Measurements from ENCODE around the gene PRKCH.
"Not testable (repeated sequence)": the region's sequence is repeated elsewhere in the genome, so short reads cannot be mapped to it uniquely, and the experiment has no call there.

Gene PRKCH

GRCh38 chr14:61463664-61464285, 142.4 kb downstream of the PRKCH start:
- no peaks in the 10 kb centered on the region for H3K9me3 ChIP-seq (ENCODE audit: insufficient read depth, low read depth, low read length)
- H3K27ac ChIP-seq (ENCODE audit: low read length), result no peak overlapping the region

GRCh38 chr14:61464539-61465320, 143.4 kb downstream of the PRKCH start:
- not testable (repeated sequence) for H3K27ac ChIP-seq (ENCODE audit: low read length); H3K36me3 ChIP-seq (ENCODE audit: insufficient read depth, low read depth, low read length); H3K9me3 ChIP-seq (ENCODE audit: insufficient read depth, low read depth, low read length); H3K9ac ChIP-seq (ENCODE audit: low read depth, low read length); H3K4me3 ChIP-seq (ENCODE audit: low read length); H3K27me3 ChIP-seq (ENCODE audit: insufficient read depth, low read length)
- H3K4me1 ChIP-seq (ENCODE audit: insufficient read depth, low read length), result peaks cover 18% of the 10 kb centered on the region

More at GRCh38 chr14:61463664-61464285, 142.4 kb downstream of the PRKCH start:
- no peak overlapping the region for H3K9ac ChIP-seq (ENCODE audit: low read depth, low read length)
- no peaks in the 10 kb centered on the region; the same call in 1 of the 2 replicates for H3K27me3 ChIP-seq (ENCODE audit: insufficient read depth, low read length)
- no peak overlapping the region for H3K4me3 ChIP-seq (ENCODE audit: low read length)
- H3K4me1 ChIP-seq (ENCODE audit: insufficient read depth, low read length), result peaks cover 17% of the 10 kb centered on the region
- peaks cover under 1% of the 10 kb centered on the region; the same call in 1 of the 2 replicates for H3K36me3 ChIP-seq (ENCODE audit: insufficient read depth, low read depth, low read length)

DNA sequence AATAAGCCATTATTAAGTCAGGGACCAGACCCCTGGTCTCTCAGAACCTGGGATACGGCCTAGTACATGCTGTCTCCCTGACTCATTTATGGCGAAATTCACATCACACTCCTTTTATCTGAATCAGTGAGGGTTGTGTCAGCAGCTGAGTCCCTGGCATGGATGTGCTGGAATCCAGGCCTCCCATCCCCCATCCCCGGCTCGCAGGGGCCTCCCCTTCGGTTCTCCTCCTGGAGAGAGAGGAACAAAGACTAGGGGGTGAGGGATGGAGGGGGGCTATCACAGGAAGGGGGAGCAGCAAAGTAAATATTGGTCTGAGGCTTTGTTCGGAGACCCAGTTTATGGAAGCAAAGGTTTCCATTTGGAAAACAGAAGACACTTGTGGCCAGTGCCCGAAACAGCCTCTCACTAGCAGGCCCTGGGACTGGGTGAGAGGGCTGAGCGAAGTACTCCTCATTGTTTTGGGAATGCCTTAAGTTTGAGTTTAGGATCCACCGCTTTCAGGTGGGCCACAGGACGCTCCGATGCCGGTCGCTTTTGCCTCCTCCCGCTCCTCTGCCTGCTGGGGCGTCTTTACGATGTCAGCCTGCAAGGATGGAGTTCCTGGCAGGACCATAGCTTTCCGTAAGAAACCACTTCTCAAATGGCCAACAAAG, 145.0 kb downstream of the PRKCH start:
- Histone ChIP-seq H3K9ac (ENCODE audit: low read depth, low read length) (peak overlapping the region; percentile 74; the same call in 1 of the 2 replicates), H3K27me3 (ENCODE audit: insufficient read depth, low read length) (no peaks in the 10 kb centered on the region; the same call in 1 of the 2 replicates), H3K4me3 (ENCODE audit: low read length) (peak overlapping the region; percentile 48; the same call in 1 of the 2 replicates), H3K27ac (ENCODE audit: low read length) (peak overlapping the region; percentile 22), H3K4me1 (ENCODE audit: insufficient read depth, low read length) (peaks cover 29% of the 10 kb centered on the region), H3K9me3 (ENCODE audit: insufficient read depth, low read depth, low read length) (no peaks in the 10 kb centered on the region), H3K36me3 (ENCODE audit: insufficient read depth, low read depth, low read length) (no peaks in the 10 kb centered on the region)

DNA sequence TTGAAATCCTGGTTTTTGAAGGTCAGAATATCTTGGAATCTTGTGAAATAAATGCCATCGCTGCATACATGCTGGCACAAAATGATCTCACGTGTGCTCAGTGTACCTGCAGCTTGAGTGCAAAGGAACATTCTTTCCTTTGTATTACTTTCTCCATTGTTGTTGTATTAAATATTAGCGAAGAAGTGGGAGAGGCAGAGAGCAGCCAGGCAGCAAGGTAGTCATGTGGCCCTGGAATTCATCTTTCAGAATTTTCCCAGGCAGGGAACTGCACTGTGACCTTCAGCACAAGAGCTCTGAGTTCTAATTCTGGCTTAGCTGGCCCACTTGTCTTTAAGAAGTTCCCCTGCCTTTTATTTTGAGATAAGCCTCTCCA, 145.5 kb downstream of the PRKCH start:
- Histone ChIP-seq H3K4me1 (ENCODE audit: insufficient read depth, low read length) (peaks cover 29% of the 10 kb centered on the region), H3K9ac (ENCODE audit: low read depth, low read length) (peak overlapping the region; percentile 74; the same call in 1 of the 2 replicates), H3K27ac (ENCODE audit: low read length) (peak overlapping the region; percentile 22), H3K9me3 (ENCODE audit: insufficient read depth, low read depth, low read length) (no peaks in the 10 kb centered on the region), H3K36me3 (ENCODE audit: insufficient read depth, low read depth, low read length) (no peaks in the 10 kb centered on the region), H3K27me3 (ENCODE audit: insufficient read depth, low read length) (no peaks in the 10 kb centered on the region; the same call in 1 of the 2 replicates), H3K4me3 (ENCODE audit: low read length) (peak overlapping the region; percentile 48; the same call in 1 of the 2 replicates)

DNA sequence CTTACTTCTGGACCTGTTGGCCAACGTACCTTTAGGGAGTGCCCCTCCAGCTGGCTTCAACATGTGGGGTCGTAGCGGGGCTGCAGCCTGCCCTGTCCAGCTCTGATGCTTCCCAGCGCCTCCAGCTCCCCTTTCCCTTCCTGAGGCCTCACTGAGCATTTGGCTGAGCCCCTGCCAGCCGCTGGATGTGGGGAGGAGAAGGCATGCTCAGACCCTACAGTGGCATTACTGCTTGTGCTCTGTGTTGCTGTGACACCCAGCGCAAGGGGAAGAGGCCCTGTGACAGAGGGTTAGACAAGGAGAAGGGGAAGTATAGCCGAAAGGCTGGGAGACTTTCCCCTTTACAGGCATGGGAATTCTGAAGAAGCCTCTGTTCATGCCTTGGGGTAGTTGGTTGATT, 145.9 kb downstream of the PRKCH start:
- Histone ChIP-seq H3K9me3 (ENCODE audit: insufficient read depth, low read depth, low read length) (no peaks in the 10 kb centered on the region), H3K27me3 (ENCODE audit: insufficient read depth, low read length) (no peaks in the 10 kb centered on the region; the same call in 1 of the 2 replicates), H3K9ac (ENCODE audit: low read depth, low read length) (peak overlapping the region; percentile 74; the same call in 1 of the 2 replicates), H3K4me1 (ENCODE audit: insufficient read depth, low read length) (peaks cover 29% of the 10 kb centered on the region), H3K27ac (ENCODE audit: low read length) (no peak overlapping the region), H3K36me3 (ENCODE audit: insufficient read depth, low read depth, low read length) (no peaks in the 10 kb centered on the region), H3K4me3 (ENCODE audit: low read length) (no peak overlapping the region)

GRCh38 chr14:61468063-61468825, 146.9 kb downstream of the PRKCH start:
- Histone ChIP-seq H3K27me3 (ENCODE audit: insufficient read depth, low read length) (no peaks in the 10 kb centered on the region; the same call in 1 of the 2 replicates), H3K4me3 (ENCODE audit: low read length) (no peak overlapping the region), H3K9me3 (ENCODE audit: insufficient read depth, low read depth, low read length) (no peaks in the 10 kb centered on the region), H3K27ac (ENCODE audit: low read length) (no peak overlapping the region), H3K4me1 (ENCODE audit: insufficient read depth, low read length) (peaks cover 27% of the 10 kb centered on the region), H3K9ac (ENCODE audit: low read depth, low read length) (no peak overlapping the region), H3K36me3 (ENCODE audit: insufficient read depth, low read depth, low read length) (no peaks in the 10 kb centered on the region)

DNA sequence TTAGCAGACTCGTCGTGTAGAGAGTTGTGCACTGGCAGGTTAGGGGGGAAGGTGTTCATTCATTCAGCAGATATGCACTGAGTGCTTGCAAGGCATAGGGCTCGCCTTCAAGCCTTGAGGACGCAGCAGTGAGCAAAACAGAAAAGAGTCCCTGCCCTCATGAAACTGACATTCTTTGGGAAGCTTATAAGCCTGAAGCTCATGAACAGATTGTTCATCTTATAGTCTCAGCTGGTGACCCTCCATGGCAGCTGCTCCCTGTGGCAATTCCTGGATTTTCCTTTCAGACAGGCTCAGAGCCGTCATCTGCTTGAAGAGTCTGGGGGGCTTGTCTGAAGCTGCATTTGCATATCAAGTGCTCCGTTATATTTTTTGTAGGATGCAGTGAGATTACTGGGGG, 148.4 kb downstream of the PRKCH start:
- H3K9me3 ChIP-seq (ENCODE audit: insufficient read depth, low read depth, low read length), result no peaks in the 10 kb centered on the region
- no peak overlapping the region for H3K4me3 ChIP-seq (ENCODE audit: low read length)
- H3K4me1 ChIP-seq (ENCODE audit: insufficient read depth, low read length), result peaks cover 27% of the 10 kb centered on the region
- H3K36me3 ChIP-seq (ENCODE audit: insufficient read depth, low read depth, low read length), result no peaks in the 10 kb centered on the region
- no peak overlapping the region for H3K9ac ChIP-seq (ENCODE audit: low read depth, low read length)
- no peak overlapping the region for H3K27ac ChIP-seq (ENCODE audit: low read length)
- H3K27me3 ChIP-seq (ENCODE audit: insufficient read depth, low read length), result no peaks in the 10 kb centered on the region; the same call in 1 of the 2 replicates

- Histone ChIP-seq H3K27ac (ENCODE audit: low read length) (no peak overlapping the region), H3K9me3 (ENCODE audit: insufficient read depth, low read depth, low read length) (no peaks in the 10 kb centered on the region), H3K4me1 (ENCODE audit: insufficient read depth, low read length) (peaks cover 27% of the 10 kb centered on the region), H3K9ac (ENCODE audit: low read depth, low read length) (no peak overlapping the region), H3K36me3 (ENCODE audit: insufficient read depth, low read depth, low read length) (no peaks in the 10 kb centered on the region), H3K27me3 (ENCODE audit: insufficient read depth, low read length) (no peaks in the 10 kb centered on the region; the same call in 1 of the 2 replicates), H3K4me3 (ENCODE audit: low read length) (no peak overlapping the region)
These were observed 149.0 kb downstream of the PRKCH start for GRCh38 chr14:61470261-61470960.

DNA sequence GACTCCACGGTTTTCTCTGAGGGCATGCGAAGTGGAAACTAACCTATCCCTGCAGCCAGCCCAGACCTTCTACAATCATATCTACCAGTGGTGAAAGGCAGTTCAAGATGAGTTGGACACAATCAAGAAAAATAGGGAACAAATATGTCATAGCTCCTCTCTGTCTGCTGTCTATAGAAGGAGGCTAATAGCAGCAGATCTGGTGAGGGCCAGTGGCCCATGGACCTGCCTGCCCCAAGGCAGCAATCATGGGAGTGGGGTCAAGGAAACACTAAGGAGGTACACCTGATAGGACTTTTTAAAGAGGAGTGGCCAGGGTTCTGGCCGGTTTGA, 149.5 kb downstream of the PRKCH start:
- Histone ChIP-seq H3K27ac (ENCODE audit: low read length) (no peak overlapping the region), H3K9me3 (ENCODE audit: insufficient read depth, low read depth, low read length) (no peaks in the 10 kb centered on the region), H3K4me1 (ENCODE audit: insufficient read depth, low read length) (peaks cover 23% of the 10 kb centered on the region), H3K27me3 (ENCODE audit: insufficient read depth, low read length) (no peaks in the 10 kb centered on the region; the same call in 1 of the 2 replicates), H3K36me3 (ENCODE audit: insufficient read depth, low read depth, low read length) (no peaks in the 10 kb centered on the region), H3K9ac (ENCODE audit: low read depth, low read length) (no peak overlapping the region), H3K4me3 (ENCODE audit: low read length) (no peak overlapping the region)

- no peak overlapping the region for H3K9ac ChIP-seq (ENCODE audit: low read depth, low read length)
- no peaks in the 10 kb centered on the region; the same call in 1 of the 2 replicates for H3K27me3 ChIP-seq (ENCODE audit: insufficient read depth, low read length)
- H3K36me3 ChIP-seq (ENCODE audit: insufficient read depth, low read depth, low read length), result no peaks in the 10 kb centered on the region
- H3K27ac ChIP-seq (ENCODE audit: low read length), result no peak overlapping the region
- H3K4me3 ChIP-seq (ENCODE audit: low read length), result no peak overlapping the region
- peaks cover 20% of the 10 kb centered on the region; the same call in 1 of the 2 replicates for H3K4me1 ChIP-seq (ENCODE audit: insufficient read depth, low read length)
- no peaks in the 10 kb centered on the region for H3K9me3 ChIP-seq (ENCODE audit: insufficient read depth, low read depth, low read length)
These were observed 150.1 kb downstream of the PRKCH start for GRCh38 chr14:61471297-61472005.

Data from iPS-20b (cell line).